ENCODE results near the gene ITGA1.

DNA sequence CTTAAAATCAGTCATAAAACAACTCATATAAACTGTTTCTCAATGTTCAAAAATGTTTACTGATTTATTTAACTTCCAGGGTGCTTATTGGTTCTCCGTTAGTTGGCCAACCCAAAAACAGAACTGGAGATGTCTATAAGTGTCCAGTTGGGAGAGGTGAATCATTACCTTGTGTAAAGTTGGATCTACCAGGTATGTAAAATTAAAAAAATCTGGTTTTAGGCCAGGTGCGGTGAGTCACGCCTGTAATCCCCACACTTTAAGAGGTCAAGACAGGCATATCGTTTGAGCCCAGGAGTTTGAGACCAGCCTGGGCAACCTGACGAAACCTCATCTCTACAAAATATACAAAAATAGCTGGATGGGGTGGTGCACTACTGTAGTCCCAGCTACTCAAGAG is 73.7 kb downstream of the ITGA1 start:
- TF ChIP-seq CTCF (conservative IDR thresholded peaks at IDR 0.05) (no peak), ZFX (IDR thresholded peaks at IDR 0.05) (no peak)
